Skeletal muscle satellite cell (primary cell): ENCODE measurements around the gene S100A12.

Experiments
- H3K27me3 ChIP-seq: 2 replicates; pipeline ENCODE4 v1.7.0; 2013; ENCODE audit warnings: low read length; ENCODE audit not compliant: control insufficient read depth, insufficient read depth
- H3K36me3 ChIP-seq: 2 replicates; pipeline ENCODE4 v1.7.0; 2013; ENCODE audit warnings: mild to moderate bottlenecking, control low read depth, low read length; ENCODE audit not compliant: insufficient read depth
- H3K4me1 ChIP-seq: 2 replicates; pipeline ENCODE4 v1.7.0; 2013; ENCODE audit warnings: low read length; ENCODE audit not compliant: control insufficient read depth, insufficient read depth
- H3K4me2 ChIP-seq: 2 replicates; pipeline ENCODE4 v1.7.0; 2013; ENCODE audit warnings: mild to moderate bottlenecking, low read length
- H3K4me3 ChIP-seq: 2 replicates; pipeline ENCODE4 v1.7.0; 2013; ENCODE audit warnings: low read length
- H3K9ac ChIP-seq: 2 replicates; pipeline ENCODE4 v1.7.0; 2013; ENCODE audit warnings: mild to moderate bottlenecking, low read depth, low read length, moderate library complexity
- H3K9me3 ChIP-seq: replicated peaks from 2 replicates; pipeline ENCODE4 v1.7.0; 2013; ENCODE audit warnings: mild to moderate bottlenecking, control low read depth, low read length

Gene S100A12

DNA sequence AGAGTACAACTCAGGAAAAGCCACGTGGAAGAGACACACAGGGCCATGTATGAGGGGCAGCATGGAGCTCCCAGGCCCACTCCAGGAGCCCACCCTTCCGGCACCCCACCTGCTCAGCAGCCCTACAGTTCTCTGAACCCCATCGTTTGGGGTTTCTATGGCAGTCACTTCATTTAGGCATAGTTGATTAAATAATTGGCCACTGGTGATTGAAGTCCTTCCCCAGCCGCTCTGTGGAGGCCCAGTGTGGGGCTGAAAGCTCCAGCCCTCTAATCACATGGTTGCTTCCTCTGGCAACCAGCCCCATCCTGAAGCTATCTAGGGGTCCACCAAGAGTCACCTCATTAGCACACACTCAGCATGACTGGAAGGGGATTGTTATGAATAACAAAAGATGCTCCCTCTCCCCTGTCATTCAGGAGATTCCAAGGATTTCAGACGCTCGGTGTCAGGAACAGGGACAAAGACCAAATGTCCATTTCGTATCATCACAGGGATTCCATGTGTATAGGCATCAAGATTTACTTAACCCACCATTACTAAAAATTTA lies 28.7 kb upstream of the S100A12 start:
- Histone ChIP-seq H3K4me2 (no peak overlapping the region), H3K9me3 (no peaks in the 10 kb centered on the region), H3K27me3 (peaks cover 13% of the 10 kb centered on the region), H3K4me3 (no peak overlapping the region), H3K9ac (no peak overlapping the region), H3K36me3 (no peaks in the 10 kb centered on the region), H3K4me1 (no peaks in the 10 kb centered on the region)

DNA sequence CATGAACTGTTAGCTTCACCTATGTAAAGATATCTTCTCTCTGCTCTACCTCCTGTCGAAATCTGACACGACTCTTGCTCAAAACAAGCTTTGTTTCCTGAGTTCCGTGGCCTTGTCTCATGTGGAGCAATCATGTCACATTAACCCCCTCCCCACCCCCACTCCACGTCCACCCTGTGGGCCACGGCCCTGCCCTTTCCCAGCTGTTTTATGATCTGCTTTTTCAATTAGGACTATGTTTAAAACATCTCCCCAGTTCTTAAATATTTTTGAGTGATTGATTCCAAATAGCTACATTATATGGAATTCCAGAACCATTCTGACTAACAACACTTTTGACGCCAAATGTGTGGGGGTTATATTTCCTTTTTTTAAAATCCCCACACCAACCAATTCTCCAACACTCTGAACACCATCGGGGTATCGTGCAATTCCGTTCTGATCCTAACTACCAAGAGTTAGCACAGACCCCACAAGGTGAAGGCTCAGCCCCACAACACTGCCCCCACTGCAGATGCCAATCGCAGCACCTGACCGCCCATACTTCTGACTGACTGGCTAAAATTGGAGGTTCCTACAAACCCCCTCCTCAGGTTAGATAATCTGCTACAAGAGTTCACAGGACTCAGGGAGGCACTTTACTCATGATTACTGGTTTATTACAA lies 28.1 kb upstream of the S100A12 start:
- no peak overlapping the region for H3K4me2 ChIP-seq
- peaks cover 16% of the 10 kb centered on the region for H3K27me3 ChIP-seq
- H3K36me3 ChIP-seq: no peaks in the 10 kb centered on the region
- H3K9ac ChIP-seq: no peak overlapping the region
- H3K4me1 ChIP-seq: no peaks in the 10 kb centered on the region
- H3K9me3 ChIP-seq: no peaks in the 10 kb centered on the region
- H3K4me3 ChIP-seq: no peak overlapping the region

DNA sequence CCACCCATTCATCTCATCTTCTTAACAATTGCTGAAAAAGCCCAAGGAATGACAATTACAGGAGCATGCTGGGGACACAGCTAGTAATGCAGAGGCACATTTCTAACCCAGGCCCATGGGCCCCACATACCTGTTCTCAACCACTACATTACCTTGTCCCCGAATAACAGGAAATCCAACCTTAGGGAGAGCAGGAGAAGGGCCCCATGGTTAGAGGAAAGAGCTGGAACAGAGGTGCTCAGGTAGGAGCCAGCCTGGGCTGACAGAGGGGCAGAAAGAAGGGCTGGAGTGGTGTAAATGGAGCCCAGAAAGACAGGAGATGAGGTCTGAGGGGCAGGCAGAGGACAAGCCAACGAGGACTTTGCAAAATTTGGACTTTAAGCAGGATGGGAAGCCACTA lies 26.8 kb upstream of the S100A12 start:
- no peak overlapping the region for H3K4me2 ChIP-seq
- peaks cover 19% of the 10 kb centered on the region for H3K27me3 ChIP-seq
- no peak overlapping the region for H3K9ac ChIP-seq
- no peak overlapping the region for H3K4me3 ChIP-seq
- no peaks in the 10 kb centered on the region for H3K4me1 ChIP-seq
- no peaks in the 10 kb centered on the region for H3K36me3 ChIP-seq
- H3K9me3 ChIP-seq: no peaks in the 10 kb centered on the region

DNA sequence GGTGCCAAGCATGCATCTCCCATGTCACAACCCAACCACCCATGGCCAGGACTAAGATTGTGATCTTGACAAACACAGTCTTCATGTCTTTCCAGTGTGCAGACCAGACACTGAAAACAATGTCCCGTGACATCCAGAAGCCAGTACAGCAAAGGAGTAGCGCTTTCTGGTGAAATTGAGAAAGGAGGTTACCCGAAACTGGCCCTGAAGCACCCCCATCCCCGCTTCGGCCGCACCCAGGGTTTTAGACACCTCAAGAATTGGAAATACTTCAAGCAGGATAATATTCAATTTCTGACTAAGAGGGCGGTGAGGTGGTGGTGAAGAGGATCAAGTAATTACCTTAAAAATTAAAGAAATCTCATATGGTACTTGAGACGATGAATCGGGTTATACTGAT lies 26.0 kb upstream of the S100A12 start:
- Histone ChIP-seq H3K4me3 (no peak overlapping the region), H3K4me1 (no peaks in the 10 kb centered on the region), H3K27me3 (peaks cover 19% of the 10 kb centered on the region)

DNA sequence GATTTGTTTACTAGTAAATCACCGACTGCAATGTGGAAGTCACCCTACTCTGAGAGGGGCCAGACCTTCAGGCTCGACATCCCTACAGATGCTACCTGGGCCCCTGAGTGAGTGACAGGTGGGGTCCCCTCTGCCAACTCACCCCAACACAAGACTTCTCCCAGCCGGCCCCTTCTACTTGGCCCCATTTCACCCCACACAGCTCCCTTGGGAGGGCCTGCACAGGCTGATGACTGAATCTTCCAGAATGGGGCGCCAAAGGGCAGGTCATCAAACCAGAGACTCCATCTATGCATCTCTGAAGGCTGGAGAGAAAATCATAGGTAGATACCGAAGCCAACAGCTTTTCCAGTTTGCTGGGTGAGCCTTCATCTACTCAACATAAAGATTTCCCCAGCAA lies 24.8 kb upstream of the S100A12 start:
- Histone ChIP-seq H3K9me3 (no peaks in the 10 kb centered on the region), H3K36me3 (no peaks in the 10 kb centered on the region), H3K9ac (no peak overlapping the region), H3K27me3 (peaks cover 25% of the 10 kb centered on the region), H3K4me3 (no peak overlapping the region), H3K4me2 (no peak overlapping the region), H3K4me1 (no peaks in the 10 kb centered on the region)

More for the DNA sequence above, 26.0 kb upstream of the S100A12 start:
- no peaks in the 10 kb centered on the region for H3K9me3 ChIP-seq
- H3K9ac ChIP-seq: no peak overlapping the region
- H3K4me2 ChIP-seq: no peak overlapping the region
- H3K36me3 ChIP-seq: no peaks in the 10 kb centered on the region

DNA sequence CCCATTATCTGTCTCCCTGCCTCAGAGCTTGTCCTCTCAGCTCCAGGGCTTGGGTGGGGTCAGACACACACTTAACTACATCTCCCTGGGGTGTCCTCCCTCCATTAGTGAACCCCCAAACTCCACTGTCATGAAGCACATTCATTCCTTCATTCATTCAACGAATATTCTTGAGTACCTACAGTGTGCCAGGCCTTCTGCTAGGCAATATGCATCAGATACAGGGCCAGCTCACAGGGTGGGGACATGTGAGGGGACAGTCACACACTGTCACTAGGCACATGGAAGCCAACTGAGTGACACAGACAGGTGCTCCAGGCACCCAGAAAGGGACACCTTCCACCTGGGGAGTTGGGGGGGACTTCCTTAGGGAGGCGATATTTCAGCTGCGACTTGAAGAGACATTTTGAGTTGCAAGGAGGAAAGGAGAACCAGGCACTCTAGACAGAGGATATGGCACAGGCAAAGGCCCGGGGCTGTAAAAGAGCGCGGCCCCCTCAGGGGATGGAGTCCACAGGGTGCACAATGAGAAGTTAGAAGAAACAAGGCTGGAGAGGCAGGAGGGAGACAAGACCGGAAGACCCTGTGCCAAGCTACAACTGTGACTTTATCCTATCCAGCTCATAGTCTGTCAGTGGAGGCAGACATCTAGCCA lies 24.1 kb upstream of the S100A12 start:
- Histone ChIP-seq H3K27me3 (peaks cover 25% of the 10 kb centered on the region), H3K4me1 (no peaks in the 10 kb centered on the region), H3K9ac (no peak overlapping the region), H3K4me2 (no peak overlapping the region), H3K4me3 (no peak overlapping the region), H3K9me3 (no peaks in the 10 kb centered on the region), H3K36me3 (no peaks in the 10 kb centered on the region)

DNA sequence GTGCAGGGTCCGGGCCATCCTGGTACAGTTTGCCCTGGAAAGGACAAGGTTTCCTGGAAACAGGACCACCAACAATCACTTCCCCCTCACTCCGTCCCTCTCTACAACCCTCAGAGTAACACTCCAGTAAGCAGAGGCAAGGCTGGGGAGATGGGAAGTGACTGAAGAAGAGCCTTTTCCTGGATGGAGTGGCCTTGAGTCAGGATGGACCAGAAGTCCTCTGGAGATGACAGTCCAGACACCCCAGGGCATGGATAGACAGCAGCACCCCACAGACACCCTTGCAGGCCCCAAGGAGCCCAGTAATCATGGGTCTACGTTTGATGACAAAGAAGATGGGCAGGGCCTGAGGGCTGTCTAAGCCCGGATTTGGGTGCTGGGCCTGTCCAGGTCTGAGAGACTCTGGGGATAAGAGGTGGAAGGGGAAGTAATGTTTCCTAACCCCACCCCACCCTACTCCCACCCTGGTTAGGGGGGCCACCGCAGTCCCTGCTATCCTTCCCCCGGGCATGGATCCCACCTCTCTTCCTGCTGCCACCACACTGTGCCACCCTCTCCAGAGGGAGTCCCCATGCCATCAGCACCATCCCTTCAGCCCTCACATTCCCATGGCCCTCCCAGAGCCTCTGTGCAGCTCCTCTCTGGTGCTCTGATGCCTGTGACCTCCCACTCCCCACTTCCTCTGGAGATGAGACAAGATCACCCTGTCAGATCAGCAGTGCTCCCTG lies 22.7 kb upstream of the S100A12 start:
- peaks cover 25% of the 10 kb centered on the region for H3K27me3 ChIP-seq
- no peaks in the 10 kb centered on the region for H3K4me1 ChIP-seq
- H3K9ac ChIP-seq: no peak overlapping the region

DNA sequence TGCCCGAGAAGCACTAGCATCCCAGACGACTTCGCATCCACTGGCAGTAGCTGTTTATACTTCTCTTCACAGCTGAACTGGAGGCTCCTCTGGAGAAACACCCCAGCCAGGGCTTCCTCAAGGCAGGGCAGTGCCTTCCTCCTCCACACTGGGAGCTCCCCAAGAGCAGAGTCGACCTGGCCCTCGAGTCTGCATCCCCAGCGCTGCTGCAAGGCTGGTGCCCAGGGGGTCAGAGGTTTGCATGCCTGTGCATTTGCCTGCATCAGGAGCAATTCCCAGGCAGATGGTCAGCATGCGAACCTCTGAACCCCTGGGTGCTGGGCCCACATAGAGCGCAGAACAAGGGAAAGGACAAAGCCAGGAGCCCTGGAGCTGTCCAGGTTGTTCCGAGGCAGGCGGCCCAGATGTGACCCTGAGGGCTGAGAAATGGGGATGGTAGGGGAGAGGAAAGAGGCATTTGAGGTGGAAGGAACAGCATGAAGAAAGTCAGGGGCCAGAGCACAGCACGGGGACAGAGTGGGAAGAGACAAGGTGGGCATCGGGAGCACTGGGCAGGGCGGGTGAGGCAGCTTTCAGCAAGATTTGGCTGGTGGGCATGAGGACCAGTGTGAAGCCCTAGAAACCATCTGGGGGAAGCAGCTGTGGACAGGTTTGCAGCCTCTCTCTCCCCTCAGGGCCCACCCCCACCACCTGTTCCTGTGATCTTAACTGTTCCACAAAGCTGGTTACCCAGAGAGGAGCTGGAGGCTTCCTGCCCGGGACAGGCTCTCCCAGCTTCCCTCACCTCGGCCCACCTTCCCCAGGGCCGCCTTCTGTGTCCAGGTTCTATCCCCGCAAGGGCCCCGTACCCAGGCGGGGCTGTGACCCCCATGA lies 21.9 kb upstream of the S100A12 start:
- Histone ChIP-seq H3K4me1 (no peaks in the 10 kb centered on the region), H3K4me3 (no peak overlapping the region), H3K36me3 (no peaks in the 10 kb centered on the region), H3K9me3 (no peaks in the 10 kb centered on the region), H3K27me3 (peaks cover 23% of the 10 kb centered on the region), H3K4me2 (no peak overlapping the region), H3K9ac (no peak overlapping the region)

More for the DNA sequence above, 22.7 kb upstream of the S100A12 start:
- no peak overlapping the region for H3K4me2 ChIP-seq
- no peaks in the 10 kb centered on the region for H3K36me3 ChIP-seq
- no peaks in the 10 kb centered on the region for H3K9me3 ChIP-seq
- no peak overlapping the region for H3K4me3 ChIP-seq

DNA sequence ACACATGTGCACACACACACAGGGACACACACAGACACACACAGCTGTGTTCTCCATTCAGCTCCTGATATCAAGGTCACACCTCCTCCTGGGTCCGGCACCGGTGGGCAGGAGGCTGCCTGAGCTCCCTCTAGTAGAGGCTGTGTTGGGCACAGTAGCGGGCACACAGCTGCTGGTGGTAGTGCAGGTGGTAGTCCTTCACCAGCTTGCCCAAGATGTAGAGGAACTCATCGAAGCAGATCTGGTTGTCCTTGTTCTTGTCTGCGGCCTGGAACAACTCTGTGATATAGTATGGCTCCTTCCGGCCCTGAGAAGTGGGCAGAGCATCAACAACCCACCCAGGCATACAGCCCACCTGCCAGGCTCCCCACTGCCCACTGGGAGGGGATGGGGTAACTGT lies 21.0 kb upstream of the S100A12 start:
- Histone ChIP-seq H3K27me3 (peaks cover 21% of the 10 kb centered on the region), H3K4me1 (no peaks in the 10 kb centered on the region)

DNA sequence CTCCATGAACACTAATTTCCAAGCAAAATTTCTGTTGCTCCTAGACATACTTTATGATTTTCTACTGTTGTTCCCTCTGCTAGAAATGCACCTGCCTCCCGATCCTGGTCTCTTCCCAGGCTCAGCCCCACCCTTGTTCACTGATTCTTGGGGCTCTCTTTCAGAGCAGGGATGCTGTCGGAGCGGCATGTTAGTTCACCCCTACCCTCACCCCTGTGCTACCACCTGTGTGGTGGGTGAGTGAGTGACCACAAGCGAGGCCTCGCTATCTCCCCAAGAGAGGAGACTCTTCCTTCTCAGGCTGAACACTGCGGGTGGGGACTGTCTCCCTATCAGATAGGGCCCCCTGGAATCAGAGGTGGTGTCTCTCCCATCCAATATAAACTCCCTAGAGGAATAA lies 20.4 kb upstream of the S100A12 start:
- Histone ChIP-seq H3K36me3 (no peaks in the 10 kb centered on the region), H3K4me3 (no peak overlapping the region)

More for the DNA sequence above, 21.0 kb upstream of the S100A12 start:
- no peak overlapping the region for H3K4me3 ChIP-seq
- no peaks in the 10 kb centered on the region for H3K36me3 ChIP-seq
- no peaks in the 10 kb centered on the region for H3K9me3 ChIP-seq
- no peak overlapping the region for H3K9ac ChIP-seq
- no peak overlapping the region for H3K4me2 ChIP-seq

More for the DNA sequence above, 20.4 kb upstream of the S100A12 start:
- Histone ChIP-seq H3K27me3 (peaks cover 18% of the 10 kb centered on the region), H3K9ac (no peak overlapping the region), H3K4me2 (no peak overlapping the region), H3K9me3 (no peaks in the 10 kb centered on the region), H3K4me1 (no peaks in the 10 kb centered on the region)
